ENCODE measurements around the gene RTN4RL2. TPM values are rescaled to one million over a fixed set of nuclear protein-coding genes. Genes with fewer than 3 reads are reported as not detected.

RTN4RL2 gene
- total RNA-seq, 1 experiment from 2014 or later = 7.0 TPM

DNA sequence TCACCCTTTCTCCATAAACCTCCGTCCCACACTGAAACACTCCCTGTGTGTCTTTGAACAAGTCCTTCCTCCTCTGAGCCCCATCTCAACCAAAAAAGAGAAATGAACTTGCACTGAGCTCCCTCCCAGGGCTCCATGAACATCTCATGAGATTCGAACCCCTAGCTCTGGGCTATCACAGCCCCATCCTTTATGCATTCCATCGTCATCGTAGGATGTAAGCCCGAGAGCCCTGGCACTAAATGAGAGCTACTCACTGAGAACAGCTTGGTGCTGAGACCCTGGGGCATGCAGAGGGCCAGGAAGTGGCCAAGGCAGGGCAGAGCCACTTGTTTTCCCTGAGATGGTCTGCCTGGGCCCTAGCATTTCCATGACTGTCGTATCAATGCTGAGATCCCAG is 20.5 kb upstream of the RTN4RL2 start:
- Histone ChIP-seq H2BK12ac (ENCODE audit: insufficient read length, low read depth, low read length) (no peak overlapping the region), H3K4me2 (ENCODE audit: insufficient read depth, insufficient read length, low read length) (no peak overlapping the region), H4K91ac (ENCODE audit: insufficient read length, low read depth, low read length) (no peak overlapping the region), H3K56ac (ENCODE audit: insufficient read length, low read depth, low read length) (no peak overlapping the region), H3K27me3 (ENCODE audit: insufficient read depth, low read length) (no peaks in the 10 kb centered on the region), H2BK15ac (ENCODE audit: low read depth, low read length) (no peak overlapping the region), H4K5ac (ENCODE audit: insufficient read length, low read depth, low read length) (no peak overlapping the region), H2BK5ac (ENCODE audit: insufficient read length, low read length) (no peak overlapping the region), H4K8ac (replicated peaks; ENCODE audit: insufficient read length, low read depth, low read length) (no peak overlapping the region), H4K20me1 (ENCODE audit: control insufficient read depth, insufficient read depth, insufficient read length) (no peaks in the 10 kb centered on the region), H2BK120ac (ENCODE audit: low read depth, low read length, poor library complexity, severe bottlenecking) (no peak overlapping the region), H3K79me1 (ENCODE audit: insufficient read depth, low read depth, low read length, poor library complexity, severe bottlenecking) (no peaks in the 10 kb centered on the region), H3K9ac (ENCODE audit: extremely low read depth, insufficient read length, low read length) (no peak overlapping the region), H2BK20ac (ENCODE audit: low read depth, low read length, poor library complexity, severe bottlenecking) (no peak overlapping the region), H3K4ac (ENCODE audit: low read depth, low read length) (no peak overlapping the region), H2AFZ (ENCODE audit: low read length) (no peak overlapping the region), H3K23me2 (ENCODE audit: insufficient read length, low read depth, low read length, poor library complexity, severe bottlenecking) (no peaks in the 10 kb centered on the region), H3T11ph (ENCODE audit: low read length) (no peak overlapping the region), H3K18ac (ENCODE audit: insufficient read length, low read depth, low read length) (no peak overlapping the region), H3K4me1 (ENCODE audit: insufficient read depth, low read length) (no peaks in the 10 kb centered on the region), H2AK5ac (ENCODE audit: insufficient read length, low read length) (no peak overlapping the region), H3K27ac (ENCODE audit: insufficient read length, low read depth, low read length) (no peak overlapping the region), H3K14ac (ENCODE audit: insufficient read depth, low read length) (no peak overlapping the region; the same call in 1 of the 2 replicates), H3K23ac (ENCODE audit: insufficient read length, low read depth, low read length) (no peak overlapping the region), H3K79me2 (ENCODE audit: insufficient read depth, low read length) (no peaks in the 10 kb centered on the region), H3K9me3 (ENCODE audit: control insufficient read depth, low read depth, low read length) (no peaks in the 10 kb centered on the region)
- H3K27ac Mint-ChIP-seq = no peak overlapping the region
- no peaks in the 10 kb centered on the region for H3K9me3 Mint-ChIP-seq
- no peak overlapping the region for H3K4me3 Mint-ChIP-seq
- H3K4me1 Mint-ChIP-seq = no peaks in the 10 kb centered on the region
- no peaks in the 10 kb centered on the region for H3K36me3 Mint-ChIP-seq (ENCODE audit: insufficient read depth in 1 of 3, low read depth in 3 of 3)
- peaks cover 13% of the 10 kb centered on the region for H3K27me3 Mint-ChIP-seq (ENCODE audit: low read depth)
- no CpG with 5 or more reads among the region's 6 CpGs for WGBS (ENCODE audit: extremely low coverage, insufficient read length, low lambda C conversion rate)
- DNase-seq = no peak
- TF ChIP-seq, protein P1, sequence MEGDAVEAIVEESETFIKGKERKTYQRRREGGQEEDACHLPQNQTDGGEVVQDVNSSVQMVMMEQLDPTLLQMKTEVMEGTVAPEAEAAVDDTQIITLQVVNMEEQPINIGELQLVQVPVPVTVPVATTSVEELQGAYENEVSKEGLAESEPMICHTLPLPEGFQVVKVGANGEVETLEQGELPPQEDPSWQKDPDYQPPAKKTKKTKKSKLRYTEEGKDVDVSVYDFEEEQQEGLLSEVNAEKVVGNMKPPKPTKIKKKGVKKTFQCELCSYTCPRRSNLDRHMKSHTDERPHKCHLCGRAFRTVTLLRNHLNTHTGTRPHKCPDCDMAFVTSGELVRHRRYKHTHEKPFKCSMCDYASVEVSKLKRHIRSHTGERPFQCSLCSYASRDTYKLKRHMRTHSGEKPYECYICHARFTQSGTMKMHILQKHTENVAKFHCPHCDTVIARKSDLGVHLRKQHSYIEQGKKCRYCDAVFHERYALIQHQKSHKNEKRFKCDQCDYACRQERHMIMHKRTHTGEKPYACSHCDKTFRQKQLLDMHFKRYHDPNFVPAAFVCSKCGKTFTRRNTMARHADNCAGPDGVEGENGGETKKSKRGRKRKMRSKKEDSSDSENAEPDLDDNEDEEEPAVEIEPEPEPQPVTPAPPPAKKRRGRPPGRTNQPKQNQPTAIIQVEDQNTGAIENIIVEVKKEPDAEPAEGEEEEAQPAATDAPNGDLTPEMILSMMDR (conservative IDR thresholded peaks at IDR 0.05) = no peak
